ENCODE data around the gene SEC22C. TPM values are rescaled to one million over a fixed set of nuclear protein-coding genes. Genes with fewer than 3 reads are reported as not detected.
"Not testable (repeated sequence)": the region's sequence is repeated elsewhere in the genome, so short reads cannot be mapped to it uniquely, and the experiment has no call there.

Gene SEC22C, protein sequence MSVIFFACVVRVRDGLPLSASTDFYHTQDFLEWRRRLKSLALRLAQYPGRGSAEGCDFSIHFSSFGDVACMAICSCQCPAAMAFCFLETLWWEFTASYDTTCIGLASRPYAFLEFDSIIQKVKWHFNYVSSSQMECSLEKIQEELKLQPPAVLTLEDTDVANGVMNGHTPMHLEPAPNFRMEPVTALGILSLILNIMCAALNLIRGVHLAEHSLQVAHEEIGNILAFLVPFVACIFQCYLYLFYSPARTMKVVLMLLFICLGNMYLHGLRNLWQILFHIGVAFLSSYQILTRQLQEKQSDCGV
- 56.5 and 65.0 TPM in 2 replicates for total RNA-seq (2014; rRNA removed; shearing (Covaris generic))
- 41.6 and 43.2 TPM in 2 replicates for polyA plus RNA-seq (2015; cell fraction: cytosol; rRNA removed)
- polyA plus RNA-seq (2015; cell fraction: nucleus; rRNA removed), result 29.5 and 30.7 TPM in 2 replicates

DNA sequence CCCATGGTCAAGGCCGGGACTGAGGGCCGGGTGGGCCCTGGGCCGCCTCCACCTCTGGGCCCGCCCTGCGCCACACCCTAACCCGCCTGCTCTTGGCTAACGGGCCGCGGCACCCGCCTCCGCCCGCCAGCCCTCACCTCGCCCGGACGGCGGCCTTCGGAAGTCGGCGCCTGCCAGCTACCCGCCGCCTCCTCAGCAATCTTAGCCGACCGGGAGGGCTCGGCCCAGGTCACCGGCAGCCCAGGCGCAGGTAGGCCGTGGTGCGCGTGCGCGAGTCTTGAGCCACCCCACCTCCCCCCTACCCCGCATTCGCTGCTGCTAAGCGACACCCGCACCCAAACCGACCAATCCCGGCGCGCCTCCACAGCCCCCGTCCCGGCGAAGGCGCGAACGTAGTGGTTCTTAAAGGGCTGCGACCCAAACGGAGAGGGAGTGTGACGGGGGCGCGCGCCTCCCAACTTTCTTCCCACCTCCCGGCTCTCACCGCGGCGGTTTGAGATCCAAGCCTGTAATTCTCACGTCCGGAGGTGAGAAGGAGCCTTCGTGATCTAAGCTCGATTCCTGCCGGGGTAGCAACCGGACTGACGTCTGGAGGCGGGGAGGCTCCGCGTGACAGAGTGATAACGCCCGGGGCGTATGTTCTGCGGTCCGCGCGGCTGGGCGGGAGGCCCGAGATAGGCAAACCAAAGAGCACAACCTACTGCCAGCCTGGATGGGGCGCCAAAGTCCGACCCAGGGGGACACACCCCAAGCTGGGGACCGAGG, at the start of gene SEC22C:
SEC22C (minus strand) TSS at position 259 of the 765 bp plus-strand sequence. CDS start 12,921 bp downstream, outside the sequence.
- DNase-seq (ENCODE audit: low read depth), result peak; percentile 93

DNA sequence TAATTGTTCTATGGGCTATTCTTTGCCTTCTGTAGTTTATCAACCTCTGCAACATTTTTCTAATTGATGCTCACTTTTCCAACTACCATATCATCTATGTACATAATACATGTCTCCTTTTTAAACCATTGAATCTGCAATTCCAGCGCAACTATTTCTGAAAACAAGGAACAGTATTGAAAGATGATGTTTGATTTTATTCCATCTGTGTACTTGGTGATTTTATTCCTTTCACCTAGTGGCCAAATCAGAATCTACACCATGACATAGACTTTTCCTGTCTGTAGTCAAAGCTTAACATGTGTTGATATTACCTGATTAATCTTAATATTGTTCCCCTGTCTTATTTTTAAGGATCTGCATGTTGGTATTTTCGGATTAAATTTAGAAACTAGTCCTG, 31.7 kb upstream of the SEC22C start:
- no peak for DNase-seq (ENCODE audit: low read depth)

DNA sequence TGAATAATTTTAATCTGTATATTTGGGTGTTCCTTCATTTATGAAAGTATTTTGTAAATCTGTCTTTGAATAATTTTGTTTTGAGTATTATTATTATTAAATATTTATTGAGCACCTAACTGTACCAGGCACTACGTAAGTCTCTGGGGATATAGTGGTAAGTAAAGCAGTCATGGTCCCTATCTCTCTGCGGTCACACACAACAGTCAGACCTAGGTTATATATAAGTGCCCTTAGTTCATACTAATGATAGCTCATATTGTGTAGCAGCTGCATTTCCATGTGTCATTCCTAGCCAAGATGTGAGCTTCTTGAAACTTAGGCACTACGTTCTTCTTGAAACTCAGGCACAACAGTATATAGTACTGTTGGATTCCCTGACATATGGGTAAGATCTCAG, 31.2 kb upstream of the SEC22C start:
- DNase-seq (ENCODE audit: low read depth), result no peak

DNA sequence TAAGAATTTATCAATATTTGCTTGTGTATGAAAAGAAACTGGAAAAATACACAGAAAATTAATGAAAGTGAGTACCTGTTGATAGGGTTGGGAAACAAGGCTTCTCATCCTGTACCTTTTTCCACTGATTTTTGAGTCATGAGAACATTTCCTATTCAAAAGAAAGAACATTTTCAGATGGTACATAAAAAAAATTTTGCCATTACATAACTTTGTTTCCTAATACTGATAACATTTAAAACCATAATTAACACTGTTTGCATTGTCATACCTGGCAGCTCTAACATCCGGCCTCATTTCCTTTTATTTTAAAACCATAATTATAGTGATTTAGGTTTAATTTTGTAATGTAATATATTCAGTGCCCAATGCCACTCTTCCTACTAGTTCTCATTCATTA, 30.4 kb upstream of the SEC22C start:
- DNase-seq (ENCODE audit: low read depth), result no peak

DNA sequence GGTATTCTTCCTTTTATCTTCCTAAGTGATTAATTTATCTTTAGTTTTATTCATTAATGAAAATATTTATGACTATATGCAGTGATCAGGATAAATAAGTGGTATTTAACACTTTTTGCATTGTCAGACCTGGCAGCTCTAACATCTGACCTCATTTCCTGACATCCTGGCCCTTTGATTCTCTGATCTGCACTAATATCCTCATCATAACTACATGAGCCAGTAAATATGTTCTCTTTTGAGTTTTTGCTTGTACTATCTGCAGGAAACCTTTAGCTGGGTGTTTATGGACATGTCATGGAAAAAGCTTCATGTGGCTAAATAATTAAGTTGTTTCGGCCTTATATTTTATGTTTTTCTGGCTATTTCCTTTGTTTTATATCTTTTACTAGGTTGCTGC, 29.2 kb upstream of the SEC22C start:
- DNase-seq (ENCODE audit: low read depth), result no peak

DNA sequence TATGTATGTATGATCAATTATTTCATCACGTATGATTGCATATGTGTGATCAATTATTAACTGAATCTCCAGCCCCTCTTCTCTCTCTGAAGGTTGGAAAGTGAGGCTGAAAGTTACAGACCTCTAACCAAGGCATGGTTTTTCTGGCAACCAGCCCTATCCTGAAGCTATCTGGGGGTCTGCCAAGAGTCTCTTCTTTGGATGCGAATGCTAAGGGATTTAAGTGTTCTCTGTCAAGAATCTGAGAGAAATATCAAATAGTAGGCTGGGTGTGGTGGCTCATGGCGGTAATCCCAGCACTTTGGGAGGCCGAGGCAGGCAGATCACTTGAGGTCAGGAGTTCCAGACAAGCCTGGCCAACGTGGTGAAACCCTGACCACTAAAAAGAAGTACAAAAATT, 26.8 kb upstream of the SEC22C start:
- DNase-seq (ENCODE audit: low read depth), result no peak

DNA sequence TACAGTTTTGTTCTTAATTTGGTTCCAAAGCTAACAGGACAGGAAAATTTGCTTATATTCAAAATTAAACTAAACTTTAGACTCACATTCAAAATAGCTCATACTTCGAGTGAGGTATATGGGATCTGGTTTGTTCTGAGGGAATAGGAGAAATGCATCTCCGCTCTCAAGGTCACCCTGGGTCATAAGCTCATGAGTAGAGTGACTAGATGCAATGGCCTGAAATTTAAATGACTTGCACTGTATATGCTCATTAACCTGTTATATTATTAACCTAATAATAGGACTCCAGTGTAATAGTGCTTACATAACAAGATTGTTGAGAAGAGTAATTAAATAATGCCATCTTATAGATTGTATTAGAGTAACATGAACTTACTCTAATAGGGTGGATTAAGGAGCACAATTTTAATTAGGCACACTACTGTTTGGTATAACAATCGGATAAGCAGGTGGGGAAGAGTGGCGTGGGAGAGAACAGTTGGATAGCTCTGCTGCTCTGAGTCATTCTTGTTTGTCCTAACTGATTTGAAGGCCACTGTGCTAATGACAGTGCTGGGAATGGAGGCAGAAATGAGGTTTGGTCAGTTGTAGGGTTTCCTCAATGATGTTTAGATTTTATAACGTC, 23.9 kb upstream of the SEC22C start:
- DNase-seq (ENCODE audit: low read depth), result no peak

DNA sequence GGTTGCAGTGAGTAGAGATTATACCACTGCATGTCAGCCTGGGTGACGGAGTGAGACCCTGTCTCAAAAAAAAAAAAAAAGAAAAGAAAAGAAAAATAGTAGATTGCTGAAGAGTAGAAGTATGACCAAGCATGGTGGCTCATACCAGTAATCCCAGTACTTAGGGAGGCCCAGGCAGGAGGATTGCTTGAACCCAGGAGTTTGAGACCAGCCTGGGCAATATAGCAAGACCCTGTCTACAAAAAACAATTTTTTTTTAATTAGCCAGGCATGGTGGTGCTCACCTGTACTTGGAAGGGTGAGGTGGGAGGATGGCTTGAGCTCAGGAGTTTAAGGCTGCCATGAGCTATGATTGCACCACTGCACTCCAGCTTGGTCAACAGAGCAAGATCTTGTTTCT, 21.2 kb upstream of the SEC22C start:
- no peak for DNase-seq (ENCODE audit: low read depth)

DNA sequence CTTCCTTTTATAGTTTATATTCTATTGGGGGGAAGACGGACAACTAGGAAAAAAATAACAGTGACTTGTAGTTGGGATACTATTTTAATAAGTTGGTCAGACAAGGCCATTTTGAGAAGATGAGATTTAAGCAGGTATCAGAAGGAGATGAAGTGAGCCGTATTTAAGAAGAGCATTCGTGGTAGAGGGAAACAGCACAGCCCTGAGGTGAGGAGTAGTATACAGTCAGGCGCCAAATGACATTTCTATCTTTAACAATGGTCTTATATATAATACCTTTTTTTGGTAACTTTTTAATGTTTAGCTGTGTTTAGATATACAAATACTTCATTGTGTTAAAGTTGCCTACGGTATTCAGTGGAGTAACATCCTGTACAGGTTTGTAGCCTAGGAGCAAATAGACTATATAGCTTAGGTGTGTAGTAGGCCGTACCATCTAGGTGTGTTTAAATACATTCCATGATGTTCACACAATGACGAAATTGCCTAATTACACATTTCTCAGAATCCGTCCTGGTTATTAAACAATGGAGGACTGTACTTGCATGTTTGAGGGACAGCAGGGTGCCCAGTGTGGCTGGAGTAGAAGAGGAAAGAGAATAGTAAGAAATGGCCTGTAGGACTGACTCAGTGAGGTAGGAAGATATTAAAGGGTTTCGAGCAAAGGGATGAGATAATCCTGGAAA, 20.3 kb upstream of the SEC22C start:
- DNase-seq (ENCODE audit: low read depth), result no peak

DNA sequence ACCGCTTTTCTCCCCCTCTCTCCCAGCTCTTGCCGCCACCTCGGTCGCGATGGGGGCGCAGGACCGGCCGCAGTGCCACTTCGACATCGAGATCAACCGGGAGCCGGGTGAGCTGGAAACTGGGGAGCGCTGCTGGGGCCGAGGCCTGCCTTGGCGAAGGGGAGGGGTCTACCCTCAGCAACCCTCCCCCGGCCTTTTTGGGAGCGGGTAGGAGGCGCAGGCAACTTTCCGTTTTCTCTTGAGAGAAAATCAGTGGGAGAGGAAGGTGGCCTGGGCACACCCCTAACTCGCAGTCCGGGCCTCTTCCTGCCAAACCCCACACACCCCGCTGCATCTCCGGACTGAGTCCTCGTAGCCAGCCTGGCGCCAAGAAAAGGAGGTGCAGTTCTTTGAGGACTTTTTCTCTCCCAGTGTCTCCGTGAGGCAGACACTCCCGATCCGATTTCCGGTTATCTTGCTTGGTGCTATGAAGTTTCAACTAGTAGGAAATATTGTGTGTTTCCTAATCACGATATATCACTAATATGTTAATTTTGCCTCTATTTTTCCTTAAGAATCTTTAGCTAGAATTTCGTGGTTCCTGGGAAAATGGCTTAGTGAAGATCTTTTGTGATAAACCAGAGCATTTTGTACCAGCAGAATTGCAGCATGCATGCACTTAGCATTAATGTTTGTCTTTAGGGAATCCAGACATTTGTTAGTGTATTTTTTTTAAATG, 19.4 kb upstream of the SEC22C start:
- peak; percentile 79 for DNase-seq (ENCODE audit: low read depth)

DNA sequence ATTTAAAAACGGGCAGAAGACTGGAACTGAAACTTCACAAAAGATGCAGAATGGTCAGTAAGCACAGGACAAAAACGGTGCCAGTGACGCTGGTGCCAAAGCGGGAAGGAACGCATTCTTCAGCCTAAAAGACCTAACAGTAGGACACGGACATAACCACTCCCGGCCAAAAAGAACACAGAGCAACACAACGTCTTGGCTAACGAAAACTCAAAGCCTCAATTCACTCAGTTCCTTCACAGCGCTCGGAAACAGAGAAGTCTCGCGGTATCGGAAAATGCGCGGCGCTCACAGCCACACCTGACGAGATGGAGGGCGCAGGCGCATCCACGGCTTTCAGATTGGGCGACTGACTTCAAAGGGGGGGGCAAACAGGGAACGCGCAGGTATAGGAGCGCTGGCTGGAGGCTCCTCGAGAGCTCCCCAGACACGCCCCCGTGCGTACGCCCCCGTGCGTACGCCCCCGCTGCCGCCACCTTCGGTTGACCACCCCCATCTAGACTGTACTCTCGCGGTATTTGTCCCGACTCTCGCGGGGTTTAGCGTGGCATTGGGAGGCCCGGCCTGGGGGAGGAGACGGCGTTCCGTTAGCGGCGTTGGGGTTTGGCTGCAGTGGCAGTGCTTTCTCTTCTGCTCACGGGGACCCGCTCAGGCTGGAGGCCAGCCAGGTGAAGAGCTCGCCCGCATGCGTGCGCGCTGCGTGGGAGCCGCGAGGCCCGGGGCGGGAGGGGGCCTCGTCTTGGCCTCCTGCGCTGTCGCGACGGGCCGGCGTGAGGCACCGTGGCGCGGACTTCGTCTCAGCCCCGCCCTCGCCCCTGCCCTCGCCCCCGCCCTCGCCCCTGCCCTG, 18.6 kb upstream of the SEC22C start, which contains the start of gene NKTR:
NKTR (plus strand) TSS at position 576 of the 847 bp plus-strand sequence. CDS start 321 bp downstream, outside the sequence.
- DNase-seq (ENCODE audit: low read depth), result peak; percentile 99

DNA sequence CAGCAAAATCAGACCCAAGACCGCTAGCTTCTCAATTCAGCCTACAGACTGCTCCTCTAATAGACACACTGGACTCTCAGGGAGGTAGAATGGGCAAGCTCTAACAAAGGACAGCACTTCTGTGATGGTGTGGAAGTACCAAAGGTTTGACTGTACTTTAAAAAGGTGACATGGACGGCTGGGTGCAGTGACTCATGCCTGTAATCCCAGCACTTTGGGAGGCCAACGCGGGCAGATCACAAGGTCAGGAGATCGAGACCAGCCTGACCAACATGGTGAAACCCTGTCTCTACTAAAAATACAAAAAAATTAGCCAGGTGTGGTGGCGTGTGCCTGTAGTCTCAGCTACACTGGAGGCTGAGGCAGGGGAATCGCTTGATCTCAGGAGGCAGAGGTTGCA, 15.3 kb upstream of the SEC22C start:
- DNase-seq (ENCODE audit: low read depth), result not testable (repeated sequence)

DNA sequence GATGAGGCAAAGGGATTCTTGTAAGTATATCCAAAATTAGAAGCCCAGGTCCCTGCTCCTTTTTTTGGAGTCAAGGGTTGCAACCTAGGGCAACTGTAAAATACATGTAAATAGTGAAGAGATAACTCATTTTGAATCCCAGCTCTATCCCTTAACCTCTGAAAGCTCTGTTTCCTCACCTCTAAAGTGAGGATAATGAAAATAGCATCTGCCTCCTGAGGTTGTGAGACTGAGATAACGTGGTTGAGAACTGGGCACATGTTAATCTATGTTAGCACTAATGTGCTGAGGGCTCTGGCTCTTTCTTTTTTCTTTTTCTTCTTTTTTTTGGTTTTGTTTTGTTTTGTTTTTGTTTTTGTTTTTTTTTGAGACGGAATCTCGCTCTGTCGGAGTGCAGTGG, 13.9 kb upstream of the SEC22C start:
- no peak for DNase-seq (ENCODE audit: low read depth)

DNA sequence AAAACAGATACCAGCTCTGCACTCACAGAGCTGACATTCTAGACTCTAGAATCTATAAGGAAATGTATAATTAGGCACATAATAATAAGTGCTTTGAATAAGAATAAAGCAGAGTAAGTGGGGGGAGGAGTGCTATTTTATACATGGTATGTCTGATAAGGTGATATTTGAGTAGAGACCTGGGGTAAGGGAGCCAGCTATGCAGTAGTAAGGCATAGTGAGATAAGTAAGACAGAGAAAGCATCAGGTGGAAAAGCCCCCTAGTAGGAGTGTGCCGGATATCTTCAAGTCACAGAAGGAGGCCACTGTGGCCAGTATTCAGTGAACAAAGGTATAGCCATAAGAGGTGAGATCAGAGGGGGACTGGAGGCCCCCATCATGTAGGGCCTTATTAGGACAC, 11.9 kb upstream of the SEC22C start:
- DNase-seq (ENCODE audit: low read depth), result no peak

DNA sequence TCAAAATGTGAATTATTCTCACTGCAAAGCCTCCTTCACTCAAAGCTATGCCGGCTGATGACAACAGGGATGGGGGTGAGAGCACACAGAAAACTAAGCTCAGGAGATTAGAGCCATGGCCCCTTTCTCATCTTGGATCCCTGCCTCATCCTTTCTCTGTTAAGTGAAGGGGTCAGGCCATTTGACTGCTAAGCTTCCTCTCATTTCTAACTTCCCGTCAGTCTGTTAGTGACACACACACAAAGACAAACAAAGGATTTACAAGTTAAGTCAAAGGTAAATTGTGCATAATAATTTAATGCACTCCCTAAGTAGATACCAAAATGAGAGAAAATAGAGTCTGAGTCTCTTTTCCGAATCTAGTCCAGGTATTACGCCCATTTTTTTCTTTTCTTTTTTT, 10.0 kb upstream of the SEC22C start:
- DNase-seq (ENCODE audit: low read depth), result no peak

DNA sequence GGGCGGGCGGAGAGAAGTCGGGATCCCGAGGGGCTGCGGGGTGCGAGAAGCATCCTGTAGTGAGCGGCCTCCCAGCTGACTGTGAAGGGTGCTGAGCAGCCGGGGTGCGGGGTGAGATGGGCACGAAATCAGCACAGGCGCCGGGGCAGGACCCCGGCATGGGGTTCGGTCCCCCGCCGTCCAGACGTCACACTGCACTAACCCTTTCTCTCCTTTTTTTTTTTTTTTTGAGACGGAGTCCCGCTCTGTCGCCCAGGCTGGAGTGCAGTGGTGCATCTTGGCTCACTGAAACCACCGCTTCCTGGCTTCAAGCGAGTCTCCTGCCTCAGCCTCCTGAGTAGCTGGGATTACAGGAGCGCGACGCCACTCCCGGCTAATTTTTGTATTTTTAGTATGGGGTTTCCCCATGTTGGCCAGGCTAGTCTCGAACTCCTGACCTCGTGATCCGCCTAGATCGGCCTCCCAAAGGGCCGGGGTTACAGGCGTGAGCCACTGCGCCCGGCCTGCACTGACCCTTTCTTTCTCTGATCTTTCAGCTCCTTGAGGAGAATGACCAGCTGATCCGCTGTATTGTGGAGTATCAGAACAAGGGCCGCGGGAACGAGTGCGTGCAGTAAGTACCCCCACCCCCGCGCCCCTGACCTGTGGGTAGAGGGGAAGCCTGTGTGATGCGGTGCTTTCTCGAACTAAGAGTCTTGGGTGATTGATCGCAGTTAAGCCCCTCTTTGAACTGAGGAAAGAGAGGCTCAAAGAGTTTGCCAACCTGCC, 9.4 kb upstream of the SEC22C start:
- peak; percentile 23 for DNase-seq (ENCODE audit: low read depth)

DNA sequence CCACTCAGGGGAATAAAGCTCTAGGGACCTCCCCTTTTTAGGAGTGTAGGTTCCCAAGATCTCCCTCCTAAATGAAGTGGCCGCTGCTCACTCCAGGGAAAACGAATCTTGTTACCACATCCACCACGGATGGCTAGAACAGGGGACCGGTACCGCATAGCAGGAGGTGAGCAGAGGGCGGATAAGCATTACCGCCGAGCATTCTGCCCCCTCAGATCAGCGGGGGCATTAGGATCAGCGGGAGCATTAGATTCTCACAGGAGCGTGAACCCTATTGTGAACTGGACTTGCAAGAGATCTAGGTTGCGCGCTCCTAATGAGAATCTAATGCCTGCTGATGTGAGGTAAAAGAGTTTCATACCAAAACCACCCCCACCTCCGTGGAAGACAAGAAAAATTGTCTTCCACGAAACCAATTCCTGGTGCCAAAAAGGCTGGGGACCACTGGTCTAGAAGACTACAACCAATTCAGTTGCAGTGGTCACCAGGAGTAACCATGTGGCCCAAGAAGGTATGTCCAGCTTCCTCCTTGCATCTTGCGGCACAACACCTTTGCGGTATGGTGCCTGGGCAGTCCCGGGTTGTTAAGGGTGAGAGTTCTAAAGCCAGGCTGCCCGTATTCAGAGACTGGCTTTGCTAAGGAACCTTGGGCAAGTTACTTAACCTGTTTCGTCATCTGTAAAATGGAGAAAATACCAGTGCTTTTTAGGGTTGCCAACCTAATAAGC, 7.8 kb upstream of the SEC22C start:
- DNase-seq (ENCODE audit: low read depth), result no peak

DNA sequence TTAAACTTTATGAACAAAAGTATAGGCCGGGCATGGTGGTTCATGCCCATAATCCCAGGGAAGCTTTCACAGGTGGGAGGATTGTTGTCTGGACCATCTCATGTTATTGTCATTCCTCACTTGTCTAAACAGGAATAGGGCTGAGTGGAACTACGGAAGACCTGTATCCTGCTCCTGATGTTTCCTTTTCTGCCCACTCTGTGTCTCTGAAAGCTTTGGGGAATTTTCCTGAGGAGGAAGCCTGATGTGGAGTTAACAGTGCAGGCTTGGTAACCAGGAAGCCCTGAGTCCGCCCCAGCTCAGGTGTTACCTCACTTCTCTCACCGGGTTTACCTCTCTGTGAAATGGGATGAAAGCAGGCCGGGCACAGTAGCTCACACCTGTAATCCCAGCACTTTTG, 6.9 kb upstream of the SEC22C start:
- DNase-seq (ENCODE audit: low read depth), result no peak

All from HT1080 (cell line).